HepG2 (cell line): ENCODE measurements around the gene SALL4. TPM values are rescaled to one million over a fixed set of nuclear protein-coding genes. Genes with fewer than 3 reads are reported as not detected.

Experiments
- HES4 ChIP-seq: sonication (generic); formaldehyde crosslinking; IDR thresholded peaks from 2 replicates; pipeline ENCODE4 v1.9.0; 2021; ENCODE audit warnings: mild to moderate bottlenecking, missing genetic modification reagents, borderline replicate concordance
- IRX3 ChIP-seq: sonication (generic); formaldehyde crosslinking; IDR thresholded peaks from 2 replicates; pipeline ENCODE4 v1.8.1; 2023; ENCODE audit warnings: mild to moderate bottlenecking, low read depth, missing genetic modification reagents, borderline replicate concordance
- JUNB ChIP-seq: sonication (generic); formaldehyde crosslinking; IDR thresholded peaks from 2 replicates; pipeline ENCODE4 v1.8.0; 2022; ENCODE audit warnings: missing genetic modification reagents, mild to moderate bottlenecking, borderline replicate concordance
- KDM1A ChIP-seq: IDR thresholded peaks from 2 replicates; pipeline ENCODE4 v1.6.1; 2016; ENCODE audit warnings: missing compliant biosample characterization
- MTF1 ChIP-seq: sonication (generic); formaldehyde crosslinking; IDR thresholded peaks from 2 replicates; pipeline ENCODE4 v1.5.0; 2020; ENCODE audit warnings: missing genetic modification reagents
- NFIB ChIP-seq: sonication (generic); formaldehyde crosslinking; IDR thresholded peaks from 2 replicates; pipeline ENCODE4 v1.9.0; 2021; ENCODE audit warnings: missing genetic modification reagents, mild to moderate bottlenecking, borderline replicate concordance
- NFKB2 ChIP-seq: sonication (generic); formaldehyde crosslinking; IDR thresholded peaks from 2 replicates; pipeline ENCODE4 v1.4.0; 2020; ENCODE audit warnings: missing genetic modification reagents, borderline replicate concordance
- PHB2 ChIP-seq: fragments of 450-650 bp; IDR thresholded peaks from 2 replicates; pipeline ENCODE4 v1.6.1; 2018; ENCODE audit not compliant: partially characterized antibody
- PITX1 ChIP-seq: sonication (generic); formaldehyde crosslinking; IDR thresholded peaks from 2 replicates; pipeline ENCODE4 v1.5.1; 2020; ENCODE audit warnings: mild to moderate bottlenecking, missing genetic modification reagents
- SKI ChIP-seq: fragments of 450-650 bp; IDR thresholded peaks from one replicate; pipeline ENCODE4 v1.6.1; 2018; ENCODE audit warnings: mild to moderate bottlenecking; ENCODE audit not compliant: partially characterized antibody
- SNAPC4 ChIP-seq: sonication (generic); formaldehyde crosslinking; IDR thresholded peaks from 2 replicates; pipeline ENCODE4 v1.4.0; 2020; ENCODE audit warnings: mild to moderate bottlenecking, missing genetic modification reagents
- ZFP90 ChIP-seq: sonication (generic); formaldehyde crosslinking; IDR thresholded peaks from 2 replicates; pipeline ENCODE4 v1.8.0; 2022; ENCODE audit warnings: missing genetic modification reagents, mild to moderate bottlenecking, inconsistent platforms, borderline replicate concordance
- ZNF275 ChIP-seq: sonication (generic); formaldehyde crosslinking; IDR thresholded peaks from 2 replicates; pipeline ENCODE4 v1.8.0; 2022; ENCODE audit warnings: missing genetic modification reagents, mild to moderate bottlenecking, inconsistent platforms, borderline replicate concordance
- ZNF296 ChIP-seq: sonication (generic); formaldehyde crosslinking; conservative IDR thresholded peaks from 2 replicates; pipeline ENCODE4 v1.5.0; 2020; ENCODE audit warnings: mild to moderate bottlenecking, missing genetic modification reagents
- ZNF547 ChIP-seq: sonication (generic); formaldehyde crosslinking; IDR thresholded peaks from 2 replicates; pipeline ENCODE4 v1.5.1; 2020; ENCODE audit warnings: mild to moderate bottlenecking, missing genetic modification reagents
- ZNF740 ChIP-seq: sonication (generic); formaldehyde crosslinking; IDR thresholded peaks from 2 replicates; pipeline ENCODE4 v1.4.0; 2020; ENCODE audit warnings: missing genetic modification reagents
- ZNF850 ChIP-seq: sonication (generic); formaldehyde crosslinking; conservative IDR thresholded peaks from 2 replicates; pipeline ENCODE4 v1.9.0; 2021; ENCODE audit warnings: mild to moderate bottlenecking, missing genetic modification reagents
- ZNF883 ChIP-seq: sonication (generic); formaldehyde crosslinking; IDR thresholded peaks from 2 replicates; pipeline ENCODE4 v1.5.1; 2020; ENCODE audit warnings: mild to moderate bottlenecking, missing genetic modification reagents; ENCODE audit errors: not compliant biosample characterization
- polyA plus RNA-seq, 8 experiments: library from polyadenylated mRNA; depleted of rRNA in 3 of 8; stranded (reverse) in 7 of 8; unstranded in 1 of 8; fragments of >200 nt; fragmentation: Illumina TruSeq in 4 of 8; extraction: Trizol in 4 of 8; gene quantifications; 2 replicates each; pipeline versions ENCODE4 v1.2.1 to v1.2.3, GENCODE V29; 2011 to 2016; ENCODE audit warnings: low read depth in 4 of 8, missing spikeins in 1 of 8, mixed read lengths in 1 of 8; ENCODE audit not compliant: insufficient read depth in 1 of 8
- total RNA-seq, 5 experiments: library from RNA; depleted of rRNA; stranded (reverse); fragments of >200 nt; fragmentation: Illumina TruSeq; extraction: Trizol; gene quantifications; 2 replicates each; pipeline ENCODE4 v1.2.3, GENCODE V29; 2016; ENCODE audit warnings: low read depth in 1 of 5

Gene SALL4
- total and polyA plus RNA-seq, 2 of the 13 experiments (the other 11 are each of a cell fraction or from before 2014, with no cell fraction given) = 0.33 to 1.8 TPM

- TF ChIP-seq NFIB (CRISPR knock-in tag) = no peak
- peak; percentile 85; the same call in 1 of the 2 replicates for TF ChIP-seq KDM1A (CRISPR knock-in tag)
- TF ChIP-seq ZNF275 (CRISPR knock-in tag) = no peak
- TF ChIP-seq MTF1 = no peak
- peak; percentile 95; the same call in 1 of the 2 replicates for TF ChIP-seq JUNB
- peak; percentile 56 for TF ChIP-seq ZNF883 (CRISPR knock-in tag)
- peak; percentile 58; the same call in 1 of the 2 replicates for TF ChIP-seq PITX1
- no peak for TF ChIP-seq PHB2
- TF ChIP-seq ZNF547 (CRISPR knock-in tag) = no peak; the same call in 1 of the 2 replicates
- no peak for TF ChIP-seq IRX3 (CRISPR knock-in tag)
- no peak for TF ChIP-seq ZFP90
- TF ChIP-seq ZNF740 (CRISPR knock-in tag) = no peak
- TF ChIP-seq SNAPC4 (CRISPR knock-in tag) = no peak
- TF ChIP-seq ZNF850 (CRISPR knock-in tag) = no peak
- TF ChIP-seq HES4 = 0 out of 2 replicates have a peak, but pooled peaks have one; percentile 38
- TF ChIP-seq SKI = peak; percentile 96
- TF ChIP-seq ZNF296 (CRISPR knock-in tag) = no peak
- no peak for TF ChIP-seq NFKB2 (CRISPR knock-in tag)
Measured at GRCh38 chr20:51750037-51750769, 52.1 kb downstream of the SALL4 start (continued).
